ENCODE measurements around the gene SPATA31C1. TPM values are rescaled to one million over a fixed set of nuclear protein-coding genes. Genes with fewer than 3 reads are reported as not detected.

SPATA31C1 gene
- total and polyA plus RNA-seq, 2 donors (not counting 3 experiments of a cell fraction or from before 2014, with no cell fraction given): not detected

GRCh38 chr9:87892956-87893355 is 24.8 kb upstream of the SPATA31C1 start:
- no peak overlapping the region for H3K4me2 ChIP-seq (ENCODE audit: insufficient read depth, low read length)
- DNase-seq (ENCODE audit: low read depth, low spot score): no peak
- FAIRE-seq: no peak
- peaks cover 0 to 3% of the 10 kb centered on the region in 2 experiments for H3K27me3 ChIP-seq (ENCODE audit: control insufficient read depth in 2 of 2, insufficient read depth in 2 of 2, low read length in 2 of 2)
- POLR2A ChIA-PET: no interaction called here
- H3K9me1 ChIP-seq (replicated peaks; ENCODE audit: control insufficient read depth, extremely low read depth, insufficient read depth, low read length): no peaks in the 10 kb centered on the region
- no peak overlapping the region for H3K9ac ChIP-seq (replicated peaks; ENCODE audit: extremely low read depth, insufficient read depth, low read length)
- CTCF ChIA-PET: no interaction called here
- intact Hi-C loops (cut with micrococcal nuclease) (no loop called here), dilution Hi-C loops (cut with MboI; ENCODE audit: extremely low pct_ligation_motif_present, low sequenced_read_pairs) (no loop called here)
- TF ChIP-seq GATA2 (IDR thresholded peaks at IDR 0.05; ENCODE audit: insufficient read depth, insufficient read length, low read depth, low read length) (no peak), FOS (IDR thresholded peaks at IDR 0.05; ENCODE audit: borderline replicate concordance, insufficient read depth, low read length) (no peak), MAX (IDR thresholded peaks at IDR 0.05; ENCODE audit: insufficient read depth, insufficient read length) (no peak), POLR2AphosphoS5 (IDR thresholded peaks at IDR 0.05; ENCODE audit: insufficient read depth, low read depth, low read length) (no peak), POLR2A (IDR thresholded peaks at IDR 0.05; ENCODE audit: low read depth, low read length) (no peak), JUN (IDR thresholded peaks at IDR 0.05; ENCODE audit: borderline replicate concordance, insufficient read depth, insufficient read length, low read depth) (no peak), CTCF (IDR thresholded peaks at IDR 0.05; ENCODE audit: extremely low read depth in 1 of 2, insufficient read depth in 1 of 2, low read depth in 1 of 2, low read length in 2 of 2) (no peak), EZH2 (IDR thresholded peaks at IDR 0.05; ENCODE audit: borderline replicate concordance, low read depth, low read length, severe bottlenecking) (no peak), MYC (IDR thresholded peaks at IDR 0.05; ENCODE audit: low read depth, low read length) (no peak)
- no peaks in the 10 kb centered on the region for H3K79me2 ChIP-seq (ENCODE audit: control insufficient read depth, insufficient read depth, low read length)
- no peaks in the 10 kb centered on the region for H4K20me1 ChIP-seq (replicated peaks; ENCODE audit: control insufficient read depth, extremely low read depth, insufficient read depth, low read length)
- H3K4me3 ChIP-seq (replicated peaks in 1 of 3; ENCODE audit: insufficient read depth in 1 of 3, low read depth in 1 of 3, low read length in 3 of 3): no peak overlapping the region
- no peaks in the 10 kb centered on the region for H3K4me1 ChIP-seq (ENCODE audit: control insufficient read depth, extremely low read depth, insufficient read depth, low read length)
- H3K9me3 ChIP-seq (replicated peaks; ENCODE audit: control insufficient read depth, insufficient read depth, low read length): no peaks in the 10 kb centered on the region
- no peak overlapping the region for H2AFZ ChIP-seq (ENCODE audit: low read depth, low read length)
- no peaks in the 10 kb centered on the region for H3K36me3 ChIP-seq (ENCODE audit: control insufficient read depth in 2 of 2, extremely low read depth in 1 of 2, insufficient read depth in 2 of 2, low read length in 2 of 2)
- BruUV-seq (replicated peaks): no TSS peak
- no peak overlapping the region for H3K27ac ChIP-seq (ENCODE audit: insufficient read depth, low read depth, low read length)
